Activated CD8-positive, alpha-beta memory T cell treated with anti-CD3 and anti-CD28 coated beads for 48 hours (primary cell): ENCODE results near the gene AP3S1.
A peak's percentile ranks its signal among the peaks of the same experiment; 100 is the strongest.
"Not testable (repeated sequence)": the region's sequence is repeated elsewhere in the genome, so short reads cannot be mapped to it uniquely, and the experiment has no call there.

ENCODE experiments used
- DNase-seq, 3 experiments: peaks; one replicate each; pipeline ENCODE4 v3.0.0-alpha.2; 2020; ENCODE audit warnings: low read depth in 2 of 3, low spot score in 2 of 3

Gene AP3S1

GRCh38 chr5:115841382-115842088 is at the start of gene AP3S1, which contains the start of gene ATG12:
AP3S1 (plus strand) TSS chr5:115841935; CDS start chr5:115842038, 103 bp downstream.
ATG12 (minus strand) TSS chr5:115841565; CDS start chr5:115841552, 13 bp downstream.
- DNase-seq, result peak; percentile 68 to 75 (median 73)

GRCh38 chr5:115795700-115796099 is 46.0 kb upstream of the AP3S1 start:
- DNase-seq, result no peak

- DNase-seq, result no peak
These were observed 45.1 kb upstream of the AP3S1 start for GRCh38 chr5:115796656-115797055.

- no peak for DNase-seq
These were observed 43.5 kb upstream of the AP3S1 start for GRCh38 chr5:115798252-115798651.

GRCh38 chr5:115800108-115800507 is 41.6 kb upstream of the AP3S1 start:
- DNase-seq, result no peak

- no peak for DNase-seq
These were observed 40.6 kb upstream of the AP3S1 start for GRCh38 chr5:115801152-115801551.

- DNase-seq, result no peak
These were observed 39.8 kb upstream of the AP3S1 start for GRCh38 chr5:115801984-115802383.

- no peak for DNase-seq
These were observed 34.6 kb upstream of the AP3S1 start for GRCh38 chr5:115806986-115807653.

- no peak for DNase-seq
These were observed 34.1 kb upstream of the AP3S1 start for GRCh38 chr5:115807654-115808052.

GRCh38 chr5:115808066-115808465 is 33.7 kb upstream of the AP3S1 start:
- not testable (repeated sequence) for DNase-seq

- no peak for DNase-seq
These were observed 31.8 kb upstream of the AP3S1 start for GRCh38 chr5:115809946-115810345.

- DNase-seq, result no peak
These were observed 31.0 kb upstream of the AP3S1 start for GRCh38 chr5:115810761-115811160.

GRCh38 chr5:115811406-115811805 is 30.3 kb upstream of the AP3S1 start:
- DNase-seq, result no peak

GRCh38 chr5:115812372-115812771 is 29.4 kb upstream of the AP3S1 start:
- no peak for DNase-seq

GRCh38 chr5:115813719-115814118 is 28.0 kb upstream of the AP3S1 start:
- no peak for DNase-seq

- no peak for DNase-seq
These were observed 26.6 kb upstream of the AP3S1 start for GRCh38 chr5:115815006-115815692.

- DNase-seq, result no peak
These were observed 26.0 kb upstream of the AP3S1 start for GRCh38 chr5:115815693-115816225.

GRCh38 chr5:115816226-115817081 is 25.3 kb upstream of the AP3S1 start, which contains the start of gene CDO1:
CDO1 (minus strand) TSS chr5:115816659; CDS start chr5:115816397, 262 bp downstream.
- DNase-seq, result no peak

GRCh38 chr5:115817386-115817785 is 24.3 kb upstream of the AP3S1 start:
- DNase-seq, result no peak

- no peak for DNase-seq
These were observed 22.9 kb upstream of the AP3S1 start for GRCh38 chr5:115818821-115819220.

GRCh38 chr5:115820846-115821245 is 20.9 kb upstream of the AP3S1 start:
- DNase-seq, result no peak
